Measurements from ENCODE around the gene MACROD2.

MACROD2 gene

GRCh38 chr20:14932040-14932439 is 936.7 kb downstream of the MACROD2 start:
- no peak for DNase-seq

- no peak for DNase-seq
These were observed 940.0 kb downstream of the MACROD2 start for GRCh38 chr20:14935285-14935684.

DNA sequence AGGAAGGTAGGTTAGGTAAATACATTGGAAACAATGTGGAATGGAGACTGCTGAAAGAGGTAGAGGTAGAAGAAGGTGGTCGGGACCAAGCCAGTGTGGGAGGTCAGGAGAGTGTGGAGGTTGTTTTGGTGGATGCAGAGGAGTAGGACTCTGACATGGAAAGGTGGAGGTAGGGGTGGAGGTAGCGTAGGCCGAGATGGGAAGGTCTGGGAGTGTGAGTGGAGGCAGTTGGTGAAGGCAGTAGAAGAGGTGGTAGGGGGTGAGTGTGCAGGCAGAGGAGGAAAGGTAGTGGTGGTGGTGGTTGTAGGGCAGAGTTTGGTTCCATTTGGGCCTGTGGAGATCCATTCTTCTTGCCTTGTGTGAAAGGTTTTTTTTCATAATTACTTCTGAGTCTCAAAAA is 941.7 kb downstream of the MACROD2 start:
- DNase-seq, result no peak

DNA sequence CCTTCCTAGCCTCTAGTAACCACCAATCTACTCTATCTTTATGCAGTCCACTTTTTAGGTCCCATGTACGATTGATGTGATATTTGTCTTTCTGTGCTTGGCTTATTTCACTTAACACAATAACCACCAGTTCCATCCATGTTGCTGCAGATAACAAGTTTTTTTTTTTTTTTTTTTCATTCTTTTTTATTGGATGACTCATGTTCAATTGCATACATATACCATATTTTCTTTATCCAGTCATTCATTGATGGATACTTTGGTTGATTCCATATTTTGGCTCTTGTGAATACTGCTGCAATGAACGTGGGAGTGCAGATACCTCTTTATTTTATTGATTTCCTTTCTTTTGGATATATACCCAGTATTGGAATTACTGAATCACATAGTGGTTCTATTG is 942.5 kb downstream of the MACROD2 start:
- DNase-seq, result no peak

- DNase-seq, result no peak
These were observed 952.2 kb downstream of the MACROD2 start for GRCh38 chr20:14947536-14947935.

GRCh38 chr20:14947946-14948345 is 952.6 kb downstream of the MACROD2 start:
- DNase-seq, result no peak

GRCh38 chr20:14948416-14948815 is 953.1 kb downstream of the MACROD2 start:
- DNase-seq, result no peak

DNA sequence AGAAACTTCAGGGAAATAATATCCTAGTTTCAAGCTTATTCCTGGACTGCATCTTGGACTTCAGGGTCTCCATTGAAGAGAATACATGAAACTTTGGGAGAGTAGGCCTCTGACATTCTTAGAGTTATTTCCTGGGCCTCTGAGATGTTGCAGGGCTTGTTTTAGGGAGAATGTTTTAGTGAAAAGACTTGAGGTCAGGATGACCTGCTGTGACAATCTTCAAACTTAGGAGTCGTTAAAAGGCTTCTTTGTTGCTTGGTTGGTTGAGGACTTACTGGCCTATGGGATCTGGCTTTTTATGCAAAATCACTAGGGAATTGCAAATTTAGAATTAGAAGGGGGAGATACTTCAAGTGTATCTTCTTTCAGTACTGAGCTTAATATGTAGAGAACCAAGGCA is 955.3 kb downstream of the MACROD2 start:
- DNase-seq, result no peak

DNA sequence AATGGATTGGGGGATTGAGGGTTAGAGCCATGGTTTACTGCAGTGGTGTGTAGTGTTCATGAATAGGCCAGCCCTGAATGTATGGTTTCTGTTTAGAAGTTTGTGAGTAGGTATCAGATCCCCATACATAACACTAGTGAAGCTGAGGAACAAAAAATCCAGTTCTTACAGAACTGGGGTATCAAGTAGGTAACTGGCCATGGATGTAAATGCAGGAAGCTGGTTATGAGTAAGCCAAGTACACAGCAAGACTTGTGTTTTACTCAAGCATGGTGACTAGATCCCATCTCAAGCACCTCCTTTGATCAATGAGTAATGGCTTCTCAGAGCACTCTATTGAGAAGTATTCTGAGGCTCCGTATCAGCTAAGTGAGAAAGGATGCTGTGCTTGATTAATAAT is 955.8 kb downstream of the MACROD2 start:
- no peak for DNase-seq

DNA sequence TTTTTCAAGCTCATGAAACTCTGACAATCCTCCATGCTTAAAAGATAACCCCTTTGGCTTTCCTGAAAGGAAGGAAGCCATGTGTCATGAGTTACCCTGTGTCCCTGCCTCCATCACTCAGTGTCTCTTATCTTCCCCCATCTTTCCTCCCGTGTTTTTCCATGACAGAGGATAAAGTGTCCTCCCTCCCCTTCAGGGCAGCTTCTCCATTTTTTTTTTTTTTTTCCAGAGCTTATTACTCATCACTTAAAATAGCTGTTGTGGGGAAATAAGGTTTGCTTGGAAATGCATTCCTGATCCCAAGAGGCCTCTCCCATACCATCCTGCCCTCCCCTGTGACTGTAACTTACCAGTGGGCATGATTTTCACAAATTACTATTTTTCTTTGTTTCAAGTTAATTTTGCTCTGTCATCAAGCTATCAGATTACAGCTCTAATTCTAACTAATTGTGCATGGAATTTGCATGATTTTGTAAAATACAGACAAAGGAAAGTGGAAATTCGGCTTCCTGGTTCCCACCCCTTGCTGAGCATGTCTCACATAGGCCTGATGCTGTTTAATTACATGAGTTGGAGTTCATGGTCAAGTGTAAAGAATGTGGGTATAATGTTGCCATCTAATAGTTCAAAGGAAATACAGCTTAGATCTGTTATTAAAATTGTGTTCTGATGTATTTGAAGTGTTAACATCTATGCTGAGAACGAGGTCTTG is 956.5 kb downstream of the MACROD2 start:
- DNase-seq, result no peak

DNA sequence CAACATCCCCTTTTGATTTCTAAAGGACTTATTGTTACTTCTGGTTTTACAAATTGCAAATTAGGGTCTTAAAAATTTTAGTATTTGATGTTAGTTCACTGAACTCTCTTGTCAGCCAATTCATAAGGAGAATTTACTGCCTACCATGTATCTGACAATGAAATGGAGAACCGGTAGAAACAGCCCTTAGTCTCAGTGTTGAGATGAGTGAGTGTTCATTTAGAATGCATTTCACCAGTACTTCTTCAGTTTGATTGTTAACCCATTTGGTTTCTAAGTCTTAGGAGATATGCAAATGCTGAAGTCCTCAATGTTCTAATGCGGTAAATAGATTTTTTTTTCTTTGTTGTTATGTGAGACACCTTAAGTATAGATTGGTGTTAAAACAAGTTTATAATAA is 958.4 kb downstream of the MACROD2 start:
- DNase-seq, result no peak

DNA sequence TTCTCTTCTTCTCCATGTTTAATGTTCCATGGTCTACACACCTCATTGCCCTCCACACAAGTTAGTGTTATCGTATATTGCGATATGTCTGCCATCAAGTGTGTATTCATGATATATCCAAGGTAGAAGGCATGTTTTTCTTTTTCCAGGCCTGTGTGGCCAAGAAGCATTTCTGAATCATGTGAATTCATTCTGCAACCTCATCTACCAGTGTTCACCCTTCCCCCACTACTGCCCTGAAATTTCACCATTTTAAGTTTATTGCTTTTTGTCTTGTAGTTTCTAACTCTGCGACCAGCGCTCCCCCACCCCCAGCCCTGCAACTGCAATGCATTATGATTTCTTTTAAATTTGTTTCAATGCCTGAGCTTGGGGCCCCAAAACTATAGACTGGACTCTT is 960.1 kb downstream of the MACROD2 start:
- DNase-seq, result no peak

DNA sequence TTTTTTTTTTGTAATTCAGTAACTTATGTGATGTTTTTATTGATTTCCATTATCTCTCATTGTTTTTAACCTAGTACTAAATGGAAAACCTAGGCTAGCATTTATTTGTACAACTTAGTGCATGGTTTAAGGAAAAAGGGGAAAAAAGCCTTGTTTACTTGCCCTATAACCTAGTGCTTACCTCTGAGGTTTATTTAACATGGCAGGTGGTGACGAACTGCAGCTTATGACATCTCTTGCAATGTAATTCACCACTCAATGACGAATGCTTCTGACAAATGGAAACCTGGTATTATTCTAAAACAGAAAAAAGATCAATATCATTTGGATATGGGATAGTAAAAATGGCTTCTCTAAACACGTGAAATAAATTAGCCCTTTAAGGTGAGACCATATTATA is 960.7 kb downstream of the MACROD2 start:
- no peak for DNase-seq

GRCh38 chr20:14956538-14956937 is 961.2 kb downstream of the MACROD2 start:
- no peak for DNase-seq

- DNase-seq, result no peak
These were observed 962.1 kb downstream of the MACROD2 start for GRCh38 chr20:14957402-14957801.

- DNase-seq, result no peak
These were observed 963.3 kb downstream of the MACROD2 start for GRCh38 chr20:14958626-14959025.

DNA sequence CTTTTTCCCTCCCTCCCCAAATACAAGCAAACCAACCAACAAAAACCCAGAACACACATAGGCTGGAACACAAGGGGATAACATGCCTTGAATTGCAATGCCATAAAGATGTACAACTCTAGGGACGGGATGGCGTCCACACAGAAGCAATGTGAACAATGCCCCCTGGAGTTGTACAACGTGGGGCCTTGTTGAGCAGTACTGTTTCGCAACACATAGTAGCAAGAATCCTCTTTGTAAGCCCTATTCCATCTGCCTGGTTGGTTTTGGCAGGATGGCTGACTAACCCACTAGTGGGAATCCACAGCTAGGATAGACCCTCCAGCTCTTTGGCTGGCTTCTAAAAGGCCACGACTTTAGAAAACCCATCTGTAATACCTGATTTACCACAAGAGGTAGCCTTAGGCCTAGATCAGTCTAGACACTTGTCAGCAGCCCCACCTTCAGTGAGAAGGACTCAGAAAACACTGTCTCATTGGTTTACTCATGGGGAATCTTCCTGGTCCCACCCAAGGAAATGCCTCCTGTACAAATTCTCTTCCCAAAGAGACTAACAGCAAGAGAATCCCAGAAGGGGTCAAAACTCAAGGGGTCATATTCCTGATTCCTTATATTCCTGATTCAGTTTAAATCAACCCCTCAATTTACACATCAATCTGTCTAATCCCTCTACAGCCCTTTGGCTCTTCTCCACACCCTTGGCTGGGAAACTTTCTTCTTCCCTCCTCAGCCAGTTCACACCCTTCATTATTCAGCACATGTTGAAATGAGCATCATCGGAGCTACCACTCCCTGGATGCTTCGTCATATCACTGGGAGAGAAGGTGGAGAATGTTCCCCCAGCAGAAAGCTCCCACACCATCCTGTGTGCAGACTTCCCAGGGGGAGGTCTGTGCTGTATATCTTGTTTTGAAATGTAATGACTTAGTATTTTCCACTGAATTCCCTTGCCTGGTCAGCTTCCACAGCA is 964.5 kb downstream of the MACROD2 start:
- DNase-seq, result no peak

GRCh38 chr20:14960831-14961230 is 965.5 kb downstream of the MACROD2 start:
- no peak for DNase-seq

DNA sequence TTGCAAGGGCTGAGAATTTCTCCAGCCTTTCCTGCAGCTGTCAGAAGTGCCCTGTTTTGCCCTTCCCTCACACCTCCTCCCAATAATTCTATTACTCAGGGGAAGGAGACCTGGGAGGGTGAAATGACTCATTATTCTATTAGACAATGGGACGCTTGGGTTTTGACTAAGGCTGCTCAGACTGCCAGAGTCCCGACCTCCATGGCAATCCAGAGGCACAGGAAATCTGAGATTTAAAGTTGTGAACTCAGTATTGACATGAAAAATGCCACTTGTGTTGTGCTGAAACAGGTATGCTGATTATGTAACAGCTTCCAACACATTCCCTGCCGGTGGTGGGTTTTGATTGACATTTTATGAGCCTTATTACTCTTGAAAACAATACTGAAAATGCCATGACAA is 967.9 kb downstream of the MACROD2 start:
- DNase-seq, result no peak

DNA sequence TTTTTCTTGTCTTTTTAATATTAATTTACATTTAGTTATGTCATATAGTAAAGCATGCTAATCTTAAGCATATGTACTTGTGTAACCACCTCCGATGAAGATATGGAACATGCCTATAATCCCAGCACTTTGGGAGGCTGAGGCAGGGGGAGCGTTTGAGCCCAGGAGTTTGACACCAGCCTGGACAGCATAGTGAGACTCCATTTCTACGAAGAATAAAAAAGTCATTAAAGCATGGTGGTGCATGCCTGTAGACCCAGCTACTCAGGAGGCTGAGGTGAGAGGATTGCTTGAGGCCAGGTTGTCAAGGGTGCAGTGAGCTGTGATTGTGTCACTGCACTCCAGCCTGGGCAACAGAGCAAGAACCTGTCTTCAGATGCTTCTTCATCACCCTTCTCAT is 970.9 kb downstream of the MACROD2 start:
- no peak for DNase-seq

GRCh38 chr20:14966808-14967207 is 971.5 kb downstream of the MACROD2 start:
- no peak for DNase-seq

DNA sequence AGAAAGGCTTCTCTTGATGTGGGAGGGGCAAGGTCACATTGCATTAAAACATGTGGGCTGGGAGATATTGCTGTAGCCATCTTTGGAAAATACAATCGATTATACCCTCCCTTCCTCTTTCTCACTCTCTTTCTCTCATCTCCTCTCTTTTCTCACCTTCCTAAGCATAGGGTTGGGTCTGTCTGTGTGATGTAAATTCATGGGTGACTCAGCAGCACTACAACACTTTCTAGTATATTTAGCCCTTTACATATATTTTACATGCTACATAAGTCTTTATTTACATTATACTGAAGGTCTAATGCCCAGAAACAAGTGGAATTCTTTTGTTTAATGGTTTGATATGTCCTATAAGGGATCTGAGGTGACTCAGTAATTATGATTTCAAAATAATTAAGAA is 976.9 kb downstream of the MACROD2 start:
- DNase-seq, result no peak

DNA sequence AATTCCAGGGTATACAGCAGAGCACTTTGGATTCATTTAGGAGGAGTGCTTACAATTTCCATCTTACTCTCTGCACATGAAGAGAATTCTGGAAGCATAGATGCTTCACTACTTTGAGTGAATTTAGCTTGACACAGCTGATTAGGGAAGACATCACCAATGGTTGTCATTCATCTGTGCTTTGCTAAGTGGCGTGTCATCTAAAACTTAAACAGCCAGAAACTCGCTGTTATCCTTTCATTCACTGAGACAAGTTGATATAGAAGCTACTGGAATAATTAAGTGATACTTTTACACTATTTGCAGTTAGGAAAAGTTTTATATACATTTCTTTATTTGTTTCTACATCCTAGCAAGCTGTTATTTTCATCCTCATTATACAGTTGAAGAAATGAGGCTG is 977.4 kb downstream of the MACROD2 start:
- DNase-seq, result no peak

DNA sequence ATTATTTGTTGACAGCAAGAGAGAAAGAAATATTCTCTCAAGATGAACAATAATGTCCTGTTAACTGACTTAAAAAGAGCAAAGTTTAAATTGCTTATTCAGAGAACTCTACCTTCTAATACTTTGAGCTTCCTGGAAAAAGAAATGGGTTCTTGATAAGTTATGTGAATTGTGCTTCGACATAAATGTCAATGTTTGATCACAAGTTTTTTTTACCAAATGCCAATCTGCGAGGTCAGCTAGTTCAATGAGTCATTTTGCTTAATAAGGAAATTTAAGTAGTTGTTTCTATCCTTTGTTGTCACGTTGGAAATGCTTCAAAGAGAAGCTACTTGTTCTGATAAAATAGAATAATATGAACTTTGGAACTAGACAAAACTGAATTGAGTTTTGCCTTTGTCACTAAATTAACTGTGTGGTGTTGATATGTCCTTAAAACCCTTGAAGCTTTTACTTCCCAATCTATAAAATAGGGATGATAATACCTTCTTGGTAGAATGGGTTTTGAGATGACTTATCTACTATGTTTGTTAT is 984.2 kb downstream of the MACROD2 start:
- no peak for DNase-seq

Data from HCEC 1CT (cell line).